UCSD-AML1 (cell line): Measurements from ENCODE around the gene ZNF470.

Experiments used
- DNase-seq: peaks from one replicate; lab custom pipeline; 2025; ENCODE audit not compliant: unreplicated experiment; lab: John Stamatoyannopoulos, UW

ZNF470 gene

GRCh38 chr19:56567274-56568120 lies at the start of gene ZNF470:
TSS of gene ZNF470 (plus strand) at chr19:56567468. CDS start at chr19:56570312, 2,844 bp downstream.
- DNase-seq: peak; percentile 92

GRCh38 chr19:56525214-56525860 lies 41.9 kb upstream of the ZNF470 start:
- DNase-seq: no peak

GRCh38 chr19:56537442-56537841 lies 29.8 kb upstream of the ZNF470 start:
- no peak for DNase-seq

GRCh38 chr19:56538254-56538760 lies 29.0 kb upstream of the ZNF470 start:
- DNase-seq: peak; percentile 94

GRCh38 chr19:56538761-56539263 lies 28.5 kb upstream of the ZNF470 start, which contains the start of gene ZFP28:
TSS of gene ZFP28 (plus strand) at chr19:56538948. CDS start at chr19:56539019, 71 bp downstream.
- DNase-seq: peak; percentile 88

GRCh38 chr19:56543776-56544175 lies 23.5 kb upstream of the ZNF470 start:
- no peak for DNase-seq

- DNase-seq: no peak
Observed at GRCh38 chr19:56547535-56547934, 19.7 kb upstream of the ZNF470 start.

- DNase-seq: no peak
Observed at GRCh38 chr19:56554272-56554869, 12.9 kb upstream of the ZNF470 start.

GRCh38 chr19:56562766-56563165 lies 4.5 kb upstream of the ZNF470 start:
- DNase-seq: no peak

GRCh38 chr19:56566904-56567273 lies 379 bp upstream of the ZNF470 start:
- no peak for DNase-seq

- DNase-seq: no peak
Observed at GRCh38 chr19:56572589-56572988, 5.3 kb downstream of the ZNF470 start.

GRCh38 chr19:56573914-56574313 lies 6.6 kb downstream of the ZNF470 start:
- DNase-seq: no peak

GRCh38 chr19:56577719-56578602 lies 10.7 kb downstream of the ZNF470 start:
- no peak for DNase-seq

- DNase-seq: no peak
Observed at GRCh38 chr19:56594446-56594782, 27.1 kb downstream of the ZNF470 start.

- peak; percentile 90 for DNase-seq
Observed at GRCh38 chr19:56594783-56595547, 27.7 kb downstream of the ZNF470 start, which contains the start of gene ZNF71. TSS of gene ZNF71 (plus strand) at chr19:56595302. CDS start at chr19:56601559, 6,257 bp downstream.

- DNase-seq: no peak
Observed at GRCh38 chr19:56595548-56595899, 28.3 kb downstream of the ZNF470 start.

GRCh38 chr19:56596676-56597075 lies 29.4 kb downstream of the ZNF470 start:
- no peak for DNase-seq

GRCh38 chr19:56597696-56598095 lies 30.4 kb downstream of the ZNF470 start:
- DNase-seq: no peak

GRCh38 chr19:56601375-56601774 lies 34.1 kb downstream of the ZNF470 start:
- no peak for DNase-seq

GRCh38 chr19:56603829-56604228 lies 36.6 kb downstream of the ZNF470 start:
- no peak for DNase-seq
